GM12878 (cell line): ENCODE results near the gene UNCX. TPM values are rescaled to one million over a fixed set of nuclear protein-coding genes. Genes with fewer than 3 reads are reported as not detected.

Source experiments
- ATAC-seq: fragments of 200-7000 bp; cut with Tn5 transposase; 3 replicates; pipeline ENCODE4 v1.9.1; 2020; ENCODE audit warnings: mild to moderate bottlenecking, moderate library complexity
- BruUV-seq: library from RNA; stranded (reverse); fragments of 400-500 nt; replicated peaks from 2 replicates; lab custom pipeline; 2021; lab: Mats Ljungman, UMichigan
- CTCF ChIA-PET: fragments of 300-600 bp; sonication (Branson Sonifier 250); formaldehyde crosslinking; extraction: SDS; loops from one replicate; lab custom pipeline; 2021; ENCODE audit warnings: inconsistent platforms; lab: Yijun Ruan, JAX
- POLR2A ChIA-PET: fragments of 350-600 bp; formaldehyde crosslinking; extraction: SDS; loops from one replicate; lab custom pipeline; 2021; ENCODE audit warnings: inconsistent platforms; lab: Charles Lee
- RAD21 ChIA-PET: fragments of 300-600 bp; sonication (Branson Sonifier 250); formaldehyde crosslinking; loops from one replicate; lab custom pipeline; 2023; ENCODE audit warnings: antibody characterized with exemption; ENCODE audit not compliant: unreplicated experiment; lab: Charles Lee
- SMC1A ChIA-PET: fragments of 300-600 bp; sonication (Branson Sonifier 250); formaldehyde crosslinking; loops from one replicate; lab custom pipeline; 2023; ENCODE audit not compliant: unreplicated experiment, uncharacterized antibody; lab: Charles Lee
- DNase-seq: peaks from one replicate; pipeline ENCODE4 v3.0.0-alpha.2; 2011; ENCODE audit warnings: low read depth, low spot score
- FAIRE-seq: peaks from 3 replicates; lab custom pipeline; 2011; peaks lifted over from hg19 to GRCh38; lab: Jason Lieb, UNC
- H2AFZ ChIP-seq: 2 replicates; pipeline ENCODE4 v1.6.0; 2011; ENCODE audit warnings: low read depth, low read length, control low read depth; ENCODE audit not compliant: control insufficient read depth
- H3K27ac ChIP-seq: 2 replicates; pipeline ENCODE4 v1.5.1; 2011; ENCODE audit warnings: control low read depth; ENCODE audit not compliant: control insufficient read depth, insufficient read depth
- H3K27me3 ChIP-seq, 2 experiments: replicated peaks in 1 of 2; 2 replicates each; pipeline versions ENCODE4 v1.6.0 to v1.6.1; 2011; ENCODE audit warnings: low read length in 1 of 2; ENCODE audit not compliant: control insufficient read depth in 2 of 2, insufficient read depth in 2 of 2
- H3K36me3 ChIP-seq, 2 experiments: 2 replicates each; pipeline ENCODE4 v1.5.1; 2011; ENCODE audit warnings: low read length in 1 of 2; ENCODE audit not compliant: control insufficient read depth in 2 of 2, insufficient read depth in 2 of 2
- H3K4me1 ChIP-seq: 2 replicates; pipeline ENCODE4 v1.6.1; 2011; ENCODE audit warnings: mild to moderate bottlenecking, low read length, moderate library complexity, mixed read lengths; ENCODE audit not compliant: control insufficient read depth, insufficient read depth
- H3K4me2 ChIP-seq: 2 replicates; pipeline ENCODE4 v1.6.0; 2011; ENCODE audit warnings: control low read depth; ENCODE audit not compliant: control insufficient read depth, insufficient read depth
- H3K4me3 ChIP-seq: fragments of 200-600 bp; sonication (generic); 2 replicates; pipeline ENCODE4 v1.5.1; 2016
- H3K79me2 ChIP-seq: 2 replicates; pipeline ENCODE4 v1.6.0; 2011; ENCODE audit warnings: low read length; ENCODE audit not compliant: control insufficient read depth, insufficient read depth
- H3K9ac ChIP-seq: 2 replicates; pipeline ENCODE4 v1.8.0; 2011; ENCODE audit warnings: low read length, control low read depth, mixed read lengths; ENCODE audit not compliant: control insufficient read depth, insufficient read depth
- H3K9me3 ChIP-seq: replicated peaks from 3 replicates; pipeline ENCODE4 v1.5.1; 2011; ENCODE audit warnings: mild to moderate bottlenecking, low read length; ENCODE audit not compliant: control insufficient read depth, insufficient read depth
- H4K20me1 ChIP-seq: 2 replicates; pipeline ENCODE4 v1.6.0; 2011; ENCODE audit not compliant: control insufficient read depth, insufficient read depth
- CBX5 ChIP-seq: sonication (generic); IDR thresholded peaks from 2 replicates; pipeline ENCODE4 v1.6.1; 2016; ENCODE audit warnings: low read depth, moderate library complexity, mild to moderate bottlenecking, inconsistent platforms
- E2F4 ChIP-seq: IDR thresholded peaks from 2 replicates; pipeline ENCODE4 v1.6.1; 2012; ENCODE audit warnings: low read depth, low read length, improper control_type of control experiment
- E2F8 ChIP-seq: fragments of 450-650 bp; IDR thresholded peaks from 2 replicates; pipeline ENCODE4 v1.6.1; 2018; ENCODE audit warnings: mild to moderate bottlenecking, low read depth, moderate library complexity; ENCODE audit not compliant: partially characterized antibody
- FOS ChIP-seq: IDR thresholded peaks from 3 replicates; pipeline ENCODE4 v1.6.1; 2011; ENCODE audit warnings: borderline replicate concordance; ENCODE audit not compliant: insufficient read length; ENCODE audit errors: extremely low read depth
- JUND ChIP-seq: IDR thresholded peaks from 2 replicates; pipeline ENCODE4 v1.6.1; 2012; ENCODE audit warnings: low read depth, mild to moderate bottlenecking, low read length, improper control_type of control experiment, moderate library complexity
- NBN ChIP-seq: fragments of 450-650 bp; IDR thresholded peaks from 2 replicates; pipeline ENCODE4 v1.6.1; 2016
- NFYB ChIP-seq: IDR thresholded peaks from 2 replicates; pipeline ENCODE4 v1.6.1; 2011; ENCODE audit warnings: low read depth, mild to moderate bottlenecking, low read length, improper control_type of control experiment, moderate library complexity; ENCODE audit not compliant: insufficient read depth
- NKRF ChIP-seq: fragments of 450-650 bp; conservative IDR thresholded peaks from 2 replicates; pipeline ENCODE4 v1.6.1; 2017; ENCODE audit warnings: mild to moderate bottlenecking, moderate library complexity
- RAD51 ChIP-seq: fragments of 450-650 bp; IDR thresholded peaks from 2 replicates; pipeline ENCODE4 v1.6.1; 2016; ENCODE audit warnings: moderate library complexity, mild to moderate bottlenecking, inconsistent platforms
- RFX5 ChIP-seq: IDR thresholded peaks from 2 replicates; pipeline ENCODE4 v1.6.1; 2011; ENCODE audit warnings: low read depth, low read length, improper control_type of control experiment
- SIX5 ChIP-seq: IDR thresholded peaks from 2 replicates; pipeline ENCODE4 v1.6.1; 2011; ENCODE audit warnings: mild to moderate bottlenecking, low read depth, low read length, moderate library complexity; ENCODE audit not compliant: severe bottlenecking
- SP1 ChIP-seq: IDR thresholded peaks from one replicate; pipeline ENCODE4 v1.6.1; 2011; ENCODE audit warnings: low read depth, low read length
- SRF ChIP-seq, 2 experiments: IDR thresholded peaks; 2 replicates each; pipeline ENCODE4 v1.6.1; 2011; ENCODE audit warnings: low read depth in 2 of 2, low read length in 2 of 2, mild to moderate bottlenecking in 1 of 2, moderate library complexity in 1 of 2
- YY1 ChIP-seq: IDR thresholded peaks from 2 replicates; pipeline ENCODE4 v1.6.1; 2011; ENCODE audit warnings: low read depth, mild to moderate bottlenecking, low read length
- ZNF592 ChIP-seq: fragments of 450-650 bp; IDR thresholded peaks from 2 replicates; pipeline ENCODE4 v1.6.1; 2017; ENCODE audit warnings: mild to moderate bottlenecking, moderate library complexity
- ZZZ3 ChIP-seq: IDR thresholded peaks from 2 replicates; pipeline ENCODE4 v1.6.1; 2011; ENCODE audit warnings: low read depth; ENCODE audit not compliant: control insufficient read depth, insufficient read length
- WGBS: methylation state at CpG from one replicate; pipeline ENCODE4 v1.1.6; 2016; ENCODE audit warnings: low lambda C conversion rate; ENCODE audit not compliant: insufficient replicate concordance, insufficient coverage; ENCODE audit errors: missing lambda C conversion rate; 5-methylcytosine and 5-hydroxymethylcytosine counted together
- in situ Hi-C: fragments of 300-500 bp; cut with MboI; formaldehyde crosslinking; loops from 9 replicates; pipeline ENCODE4 v1.14.3; 2018; ENCODE audit warnings: mixed read lengths
- intact Hi-C: fragments of 100-400 bp; cut with micrococcal nuclease; formaldehyde crosslinking; loops from one replicate; pipeline ENCODE4 v1.14.2; 2022; ENCODE audit not compliant: unreplicated experiment
- polyA plus RNA-seq, 11 experiments: library from polyadenylated mRNA; depleted of rRNA in 4 of 11; unstranded in 6 of 11; stranded (reverse) in 5 of 11; fragments of >200 nt; fragmentation: Nextera tagmentation in 4 of 11; fragmentation: Illumina TruSeq in 1 of 11; extraction: Ambion mirVana in 4 of 11; extraction: Trizol in 1 of 11; gene quantifications; 1 replicate in 1 of 11; 2 replicates in 10 of 11; pipeline versions ENCODE4 v1.2.1 to v1.2.3, GENCODE V29; 2011 to 2016; ENCODE audit warnings: inconsistent platforms in 2 of 11, missing spikeins in 2 of 11, low read depth in 1 of 11
- total RNA-seq, 4 experiments: library from RNA; depleted of rRNA in 3 of 4; stranded (reverse); fragments of >200 nt in 3 of 4; fragmentation: Illumina TruSeq in 1 of 4; extraction: Trizol in 1 of 4; gene quantifications; 2 replicates each; pipeline versions ENCODE4 v1.2.1 to v1.2.3, GENCODE V29; 2013 to 2021

The UNCX gene
- total and polyA plus RNA-seq, 10 of the 15 experiments (the other 5 are each of a cell fraction or from before 2014, with no cell fraction given), result not detected

- in situ Hi-C loops, result no loop called here
- ATAC-seq, result no peak
- Histone ChIP-seq H3K9me3 (no peaks in the 10 kb centered on the region), H3K4me1 (no peaks in the 10 kb centered on the region), H3K27ac (no peak overlapping the region), H3K36me3 (no peaks in the 10 kb centered on the region), H3K4me3 (no peak overlapping the region), H3K27me3 (0 out of 4 replicates have a peak, but pooled peaks cover 0 to 1% of the 10 kb centered on the region in 2 experiments), H4K20me1 (no peaks in the 10 kb centered on the region), H2AFZ (no peak overlapping the region), H3K9ac (no peak overlapping the region), H3K79me2 (no peaks in the 10 kb centered on the region), H3K4me2 (no peak overlapping the region)
- FAIRE-seq, result no peak
- no peak for DNase-seq
- ChIA-PET POLR2A (no interaction called here), SMC1A (no interaction called here), CTCF (no interaction called here), RAD21 (no interaction called here)
- WGBS, result 32% methylated on average over 14 of the region's 14 CpGs
- BruUV-seq, result no TSS peak
- intact Hi-C loops, result no loop called here
- TF ChIP-seq RAD51 (no peak), NKRF (no peak), E2F8 (no peak), NFYB (no peak), RFX5 (no peak), ZZZ3 (no peak), SRF (IDR thresholded peaks at IDR 0.05; ENCODE audit: low read depth in 2 of 2, low read length in 2 of 2) (no peak), SIX5 (no peak), JUND (no peak), CBX5 (no peak), E2F4 (no peak), NBN (no peak), ZNF592 (no peak), YY1 (no peak), SP1 (no peak), FOS (no peak)
Observed at GRCh38 chr7:1209097-1209496, 23.6 kb upstream of the UNCX start.
